NCI-H1092 treated with DMSO at 0.1 percent for 48 hours (cell line): ENCODE results near the gene HCFC2.
A peak's percentile ranks its signal among the peaks of the same experiment; 100 is the strongest.
"Not testable (repeated sequence)": the region's sequence is repeated elsewhere in the genome, so short reads cannot be mapped to it uniquely, and the experiment has no call there.

Experiments
- DNase-seq: peaks from one replicate; lab custom pipeline; 2025; lab: John Stamatoyannopoulos, UW

Gene HCFC2

DNA sequence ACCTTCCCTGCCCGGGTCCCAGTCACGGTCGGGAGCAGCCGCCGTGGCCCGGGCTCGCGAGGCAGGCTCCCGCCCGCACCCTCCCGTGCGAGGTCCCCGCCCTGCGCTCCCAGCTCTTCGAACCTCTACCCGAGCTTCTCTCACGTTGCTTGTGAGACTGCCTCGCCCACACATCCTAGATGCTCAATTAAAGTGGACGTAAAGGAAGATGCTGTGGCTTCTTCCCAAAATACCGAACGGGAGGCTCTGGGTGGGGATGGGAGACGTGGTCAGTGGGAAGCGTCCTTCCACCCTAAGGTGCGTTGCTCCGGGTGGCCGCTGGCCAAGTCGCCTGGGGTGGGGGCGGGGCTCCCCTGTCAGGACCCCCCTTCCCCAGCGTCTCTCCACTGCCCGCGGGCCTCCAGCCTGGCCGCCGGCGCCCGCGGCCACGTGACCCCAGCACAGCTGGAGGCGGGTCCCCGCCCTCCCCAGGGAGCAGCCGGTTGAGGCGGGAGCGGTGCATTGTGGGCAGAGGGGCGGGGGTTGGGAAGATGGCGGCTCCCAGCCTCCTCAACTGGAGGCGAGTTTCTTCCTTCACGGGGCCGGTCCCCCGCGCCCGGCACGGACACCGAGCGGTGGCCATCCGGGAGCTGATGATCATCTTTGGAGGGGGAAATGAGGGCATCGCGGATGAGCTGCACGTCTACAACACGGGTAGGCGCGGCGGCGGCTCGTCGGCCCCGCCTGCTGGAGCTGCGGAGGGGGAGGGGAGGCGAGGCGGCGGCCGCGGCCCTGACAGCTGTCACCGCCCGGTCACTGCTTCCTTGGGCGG is at the start of gene HCFC2:
HCFC2 (plus strand) TSS at position 501 of the 811 bp plus-strand sequence; CDS start at position 531, 30 bp downstream.
- peak; percentile 73 for DNase-seq

DNA sequence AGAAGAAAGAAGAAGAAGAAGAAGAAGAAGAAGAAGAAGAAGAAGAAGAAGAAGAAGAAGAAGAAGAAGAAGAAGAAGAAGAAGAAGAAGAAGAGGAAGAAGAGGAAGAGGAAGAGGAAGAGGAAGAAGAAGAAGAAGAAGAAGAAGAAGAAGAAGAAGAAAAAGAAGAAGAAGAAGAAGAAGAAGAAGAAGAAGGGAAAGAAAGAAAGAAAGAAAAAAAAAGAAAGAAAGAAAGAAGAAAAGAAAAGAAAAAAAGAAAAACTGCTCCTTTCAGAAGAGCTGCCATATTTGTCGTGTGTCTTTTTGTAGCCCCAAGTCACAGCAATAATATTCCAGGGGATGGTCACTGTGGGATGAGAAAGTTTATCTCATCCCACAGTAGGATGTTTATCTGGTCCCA is 42.5 kb upstream of the HCFC2 start:
- not testable (repeated sequence) for DNase-seq

DNA sequence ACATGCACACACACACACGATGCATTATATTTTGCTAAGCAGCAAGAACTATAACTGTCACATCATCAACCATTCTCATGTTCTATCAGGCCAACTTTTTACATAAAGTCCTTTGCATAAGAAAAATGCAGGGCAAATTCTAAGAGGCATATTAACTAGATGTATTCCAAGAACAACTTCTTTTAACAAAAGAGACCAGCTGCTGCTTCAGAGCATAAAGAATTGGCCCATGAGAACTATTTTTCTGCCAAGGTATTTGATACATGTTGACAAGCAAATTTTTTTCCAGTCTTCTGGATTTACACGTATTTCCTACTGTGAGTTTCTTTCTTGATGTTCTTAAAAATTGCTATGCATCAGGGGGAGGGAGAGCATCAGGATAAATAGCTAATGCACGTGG is 41.5 kb upstream of the HCFC2 start:
- no peak for DNase-seq

DNA sequence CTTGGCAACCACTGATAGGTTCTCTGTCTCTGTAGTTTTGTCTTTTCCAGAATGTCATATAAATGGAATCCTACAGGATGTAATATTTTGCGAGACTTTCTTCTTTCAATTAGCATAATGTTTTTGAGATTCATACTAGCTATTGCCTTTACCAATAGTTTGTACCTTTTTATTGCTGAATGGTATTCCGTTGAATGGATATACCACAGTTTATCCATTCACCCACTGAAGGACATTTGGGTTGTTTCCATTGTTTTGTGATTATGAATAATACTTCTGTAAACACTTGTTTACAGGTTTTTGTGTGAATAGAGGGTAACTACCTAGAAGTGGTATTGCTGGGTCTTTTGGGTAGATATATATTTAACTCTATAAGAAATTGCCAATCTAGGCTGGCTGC is 40.6 kb upstream of the HCFC2 start:
- no peak for DNase-seq

DNA sequence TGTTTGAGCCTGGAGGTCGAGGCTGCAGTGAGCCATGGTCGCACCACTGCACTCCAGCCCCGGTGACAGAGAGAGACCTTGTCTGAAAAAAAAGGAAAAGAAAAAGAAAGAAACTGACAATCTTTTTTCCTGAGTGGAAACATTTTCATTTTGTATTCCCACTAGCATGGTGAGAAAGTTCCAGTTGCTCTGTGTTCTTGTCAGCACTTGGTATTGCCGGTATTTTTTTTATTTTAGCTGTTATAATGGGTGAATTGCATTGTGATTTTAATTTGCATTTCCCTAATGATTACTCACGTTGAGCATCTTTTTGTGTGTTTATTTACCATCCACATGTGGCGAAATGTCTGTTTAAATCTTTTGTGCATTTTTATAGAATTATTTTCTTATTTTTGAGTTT is 40.0 kb upstream of the HCFC2 start:
- DNase-seq = no peak

DNA sequence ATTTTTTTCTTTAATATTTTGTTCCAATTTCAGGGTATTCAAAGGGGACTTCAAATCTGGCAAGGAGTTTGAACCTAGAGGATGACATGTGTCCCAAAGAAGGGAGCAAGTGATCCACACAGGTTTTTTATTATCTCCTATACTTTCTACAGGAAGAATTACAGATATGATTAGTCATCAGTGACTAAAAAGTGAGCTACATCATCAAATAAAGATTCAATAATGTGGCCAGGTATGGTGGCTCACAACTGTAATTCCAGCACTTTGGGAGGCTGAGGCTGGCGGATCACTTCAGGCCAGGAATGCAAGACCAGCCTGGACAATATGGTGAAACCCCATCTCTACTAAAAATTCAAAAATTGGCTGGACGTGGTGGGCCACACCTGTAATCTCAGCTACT is 38.6 kb upstream of the HCFC2 start:
- DNase-seq = no peak

DNA sequence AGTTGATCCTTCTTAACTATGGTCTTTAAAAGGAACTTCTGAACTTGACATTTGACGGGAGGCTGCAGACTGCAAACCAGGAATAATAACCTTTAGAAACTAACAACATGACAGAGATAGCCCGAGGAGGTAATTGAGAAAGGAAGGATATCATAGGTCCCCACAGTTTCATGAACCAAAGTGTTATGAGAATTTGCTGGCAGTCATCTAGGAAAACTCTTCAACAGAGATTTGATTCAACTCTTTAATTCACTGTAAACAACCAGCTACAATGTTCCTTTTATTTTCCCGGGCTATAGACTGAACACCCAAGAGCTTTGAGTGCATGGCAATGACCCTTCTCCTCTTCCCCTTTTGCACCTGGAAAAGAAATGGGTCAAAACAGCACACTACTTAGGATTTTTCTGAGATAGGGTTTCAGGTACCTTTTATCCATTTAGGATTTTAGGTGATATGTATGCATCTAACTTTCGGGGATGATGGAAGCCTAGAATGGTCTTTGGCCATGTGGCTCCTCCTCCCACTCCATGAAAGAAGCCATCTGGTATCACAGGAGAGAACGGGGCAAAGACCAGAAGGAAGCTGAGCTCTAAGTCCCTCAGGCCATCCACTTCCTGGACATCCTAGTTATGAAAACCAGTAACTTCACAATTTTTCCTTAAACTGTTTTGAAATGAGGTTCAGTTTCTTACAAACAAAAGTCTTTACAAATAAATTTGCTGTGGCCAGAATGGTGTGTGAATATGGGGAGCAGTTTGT is 37.3 kb upstream of the HCFC2 start:
- no peak for DNase-seq

DNA sequence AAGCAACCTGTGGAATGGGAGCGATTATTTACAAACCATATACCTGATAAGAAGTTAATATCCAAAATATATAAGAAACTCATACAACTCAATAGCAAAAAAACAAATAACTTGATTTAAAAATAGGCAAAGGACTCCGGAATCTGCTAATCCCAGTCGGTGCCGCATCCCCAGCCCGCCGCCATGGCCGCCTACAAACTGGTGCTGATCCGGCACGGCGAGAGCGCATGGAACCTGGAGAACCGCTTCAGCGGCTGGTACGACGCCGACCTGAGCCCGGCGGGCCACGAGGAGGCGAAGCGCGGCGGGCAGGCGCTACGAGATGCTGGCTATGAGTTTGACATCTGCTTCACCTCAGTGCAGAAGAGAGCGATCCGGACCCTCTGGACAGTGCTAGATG is 33.7 kb upstream of the HCFC2 start:
- not testable (repeated sequence) for DNase-seq

DNA sequence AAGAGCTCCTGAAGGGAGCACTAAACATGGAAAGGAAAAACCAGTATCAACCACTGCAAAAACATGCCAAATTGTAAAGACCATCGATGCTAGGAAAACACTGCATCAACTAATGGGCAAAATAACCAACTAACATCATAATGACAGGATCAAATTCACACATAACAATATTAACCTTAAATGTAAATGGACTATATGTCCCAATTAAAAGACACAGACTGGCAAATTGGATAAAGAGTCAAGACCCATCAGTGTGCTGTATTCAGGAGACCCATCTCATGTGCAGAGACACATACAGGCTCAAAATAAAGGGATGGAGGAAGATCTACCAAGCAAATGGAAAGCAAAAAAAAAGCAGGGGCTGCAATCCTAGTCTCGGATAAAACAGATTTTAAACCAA is 28.2 kb upstream of the HCFC2 start:
- DNase-seq = not testable (repeated sequence)

DNA sequence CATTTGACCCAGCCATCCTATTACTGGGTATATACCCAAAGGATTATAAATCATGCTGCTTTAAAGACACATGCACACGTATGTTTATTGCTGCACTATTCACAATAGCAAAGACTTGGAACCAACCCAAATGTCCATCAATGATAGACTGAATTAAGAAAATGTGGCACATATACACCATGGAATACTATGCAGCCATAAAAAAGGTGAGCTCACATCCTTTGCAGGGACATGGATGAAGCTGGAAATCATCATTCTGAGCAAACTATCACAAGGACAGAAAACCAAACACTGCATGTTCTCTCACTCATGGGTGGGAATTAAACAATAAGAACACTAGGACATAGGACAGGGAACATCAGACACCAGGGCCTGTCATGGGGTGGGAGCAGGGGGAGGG is 24.6 kb upstream of the HCFC2 start:
- DNase-seq = not testable (repeated sequence)

DNA sequence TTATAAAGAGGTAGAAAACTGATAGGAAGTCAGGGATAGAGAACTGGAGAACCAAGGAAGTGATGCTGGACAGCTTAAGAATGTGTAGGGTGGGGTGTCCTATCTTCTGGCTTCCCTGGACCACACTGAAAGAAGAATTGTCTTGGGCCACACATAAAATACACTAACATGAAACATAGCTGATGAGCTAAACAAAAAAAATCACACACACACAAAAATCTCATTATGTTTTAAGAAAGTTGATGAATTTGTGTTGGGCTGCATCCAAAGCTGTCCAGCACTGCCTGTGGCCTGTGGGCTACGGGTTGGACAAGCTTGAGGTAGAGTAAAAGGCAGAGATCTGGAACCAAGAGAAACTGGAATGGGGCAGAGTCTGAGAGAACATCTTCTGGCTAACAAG is 21.8 kb upstream of the HCFC2 start:
- no peak for DNase-seq

DNA sequence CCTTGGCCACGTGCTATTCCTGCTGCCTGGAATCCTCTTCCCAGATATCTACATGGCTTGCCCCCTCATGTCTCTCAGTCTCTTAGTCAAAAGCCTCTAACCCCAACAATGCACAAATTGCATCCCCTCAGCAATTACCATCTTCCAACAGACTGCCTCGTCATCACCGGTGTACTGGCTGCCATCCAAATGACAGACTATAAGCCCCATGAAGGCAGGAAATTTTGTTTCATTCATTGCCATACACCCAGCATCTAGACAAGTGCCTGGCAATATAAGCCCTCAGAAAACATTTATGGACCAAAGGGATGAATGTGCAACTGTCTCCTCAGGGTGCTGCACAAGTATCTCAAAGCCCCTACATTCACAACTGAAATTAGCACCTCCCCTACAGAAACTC is 20.2 kb upstream of the HCFC2 start:
- no peak for DNase-seq

DNA sequence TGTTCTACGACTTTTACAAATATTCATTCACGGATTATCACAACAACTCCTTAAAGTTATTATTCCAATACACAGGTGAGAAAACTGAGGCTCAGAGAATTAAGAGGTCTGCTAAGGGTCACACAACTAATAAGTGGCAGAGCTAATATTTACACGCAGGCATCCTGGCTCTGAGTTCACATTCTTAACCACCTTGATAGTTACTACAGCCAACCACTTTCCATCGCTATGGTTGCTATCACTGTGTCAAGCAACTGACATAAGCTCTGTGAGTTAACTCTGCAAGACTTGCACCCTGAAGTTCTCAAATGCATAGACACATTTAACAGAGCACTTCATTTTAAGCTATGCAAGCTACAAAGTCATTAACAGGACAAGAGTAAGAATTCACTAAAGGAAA is 18.0 kb upstream of the HCFC2 start:
- no peak for DNase-seq

DNA sequence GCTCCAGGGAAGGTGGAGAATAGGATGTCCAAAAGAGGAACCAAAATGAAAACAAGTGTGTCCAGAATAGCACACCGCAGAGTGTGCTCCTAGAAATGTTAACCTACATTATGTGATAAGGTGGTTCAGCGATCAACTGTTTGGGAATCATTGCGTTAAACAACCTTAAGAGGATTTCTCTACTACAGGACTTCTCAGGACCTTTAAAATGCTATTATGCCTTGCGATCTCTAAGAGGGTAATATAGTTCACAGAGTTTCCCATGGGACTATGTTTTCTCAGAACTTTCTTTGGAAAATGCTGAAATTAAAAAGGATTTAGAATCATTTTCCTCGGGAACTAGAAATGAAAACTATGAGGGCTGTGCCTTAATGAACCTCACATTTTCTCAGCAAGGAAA is 16.2 kb upstream of the HCFC2 start:
- no peak for DNase-seq

DNA sequence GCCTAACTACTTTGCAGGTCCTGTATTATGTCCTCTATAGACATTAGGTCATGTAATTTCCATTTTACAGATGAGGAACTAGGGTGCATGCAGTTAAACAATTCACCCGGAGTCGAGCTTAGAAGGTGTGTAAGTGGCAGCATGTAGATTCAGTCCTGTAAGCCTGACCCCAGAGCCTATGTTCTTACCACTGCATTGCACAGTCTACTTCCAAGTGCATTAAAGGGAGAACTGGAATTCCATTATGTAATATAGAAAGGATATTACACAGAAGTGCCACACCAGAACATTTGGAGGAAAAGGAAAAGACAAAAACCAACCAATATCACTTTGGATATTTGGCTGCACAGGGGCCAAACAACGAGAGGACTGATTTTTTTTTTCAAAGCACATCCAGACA is 15.5 kb upstream of the HCFC2 start:
- no peak for DNase-seq

DNA sequence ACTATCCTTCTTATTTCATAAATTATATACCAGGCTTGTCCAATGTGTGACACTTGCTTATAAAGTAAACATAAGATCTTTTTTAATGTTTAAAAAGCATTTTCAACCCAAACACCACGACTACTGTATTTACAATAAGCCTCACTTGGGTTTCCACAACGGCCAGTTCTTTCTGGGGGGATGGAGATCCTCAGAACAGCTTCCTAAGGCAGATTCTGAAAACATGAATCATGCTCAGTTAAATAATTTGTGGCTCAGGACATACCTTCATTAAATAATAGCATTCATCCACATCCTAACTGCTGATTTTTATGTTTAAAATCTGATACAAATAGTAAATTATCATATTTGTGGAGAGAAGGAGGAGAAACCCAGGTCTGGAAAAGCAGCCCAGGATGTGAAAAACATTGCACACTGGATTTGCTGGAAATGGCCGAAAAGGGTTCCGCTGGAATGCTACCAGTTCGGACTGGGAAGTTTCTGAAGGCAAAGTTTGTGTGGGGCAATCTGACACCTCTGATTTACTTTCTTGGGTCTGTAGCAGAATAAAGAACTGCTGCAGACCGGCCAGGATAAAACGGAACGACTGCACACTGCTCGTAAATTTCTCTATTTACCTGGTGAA is 14.9 kb upstream of the HCFC2 start:
- DNase-seq = no peak

DNA sequence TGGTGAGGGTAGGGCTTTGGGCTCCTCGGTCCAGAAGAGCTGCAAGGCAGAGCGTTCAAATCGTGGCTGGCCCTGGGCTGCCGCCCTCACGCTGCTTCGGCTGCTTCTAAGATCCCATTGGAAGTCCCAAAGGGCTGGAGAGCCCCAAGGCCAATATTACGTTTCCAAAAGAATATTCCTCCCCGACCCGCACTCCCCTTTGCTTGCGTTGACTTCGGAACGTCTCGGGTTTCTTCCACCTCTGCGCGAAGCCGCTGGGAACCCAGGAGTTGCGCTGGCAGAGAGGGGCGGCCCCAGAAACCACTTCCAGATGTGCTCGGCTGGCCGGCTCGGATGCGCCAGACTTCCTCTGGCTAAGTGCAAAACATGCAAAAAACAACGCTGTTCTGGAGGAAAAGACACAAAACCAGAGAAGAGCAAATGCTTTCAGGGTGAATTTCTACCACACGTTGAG is 14.4 kb upstream of the HCFC2 start, which contains the start of gene GLT8D2:
GLT8D2 (minus strand) TSS at position 285 of the 454 bp plus-strand sequence. CDS start 30,539 bp downstream, outside the sequence.
- no peak for DNase-seq

DNA sequence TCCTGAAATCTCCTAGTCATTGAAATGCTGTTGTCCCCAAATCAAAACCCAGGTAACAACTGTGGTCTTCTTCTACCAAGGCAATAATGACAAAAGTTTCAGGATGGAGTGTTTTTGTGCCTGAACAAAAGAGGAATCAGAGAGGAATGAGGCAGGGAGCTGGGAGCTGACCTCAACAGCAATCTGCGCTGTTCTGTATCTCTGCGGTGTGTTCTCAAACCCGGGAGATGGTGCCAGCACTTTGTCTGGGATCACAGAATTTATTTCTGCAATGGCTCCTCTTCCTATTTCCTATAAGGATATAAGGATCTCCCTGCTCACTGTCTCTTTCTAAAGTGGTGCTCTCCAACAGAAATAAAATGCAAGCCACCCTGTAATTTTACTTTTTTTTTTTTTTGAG is 13.9 kb upstream of the HCFC2 start:
- DNase-seq = no peak

DNA sequence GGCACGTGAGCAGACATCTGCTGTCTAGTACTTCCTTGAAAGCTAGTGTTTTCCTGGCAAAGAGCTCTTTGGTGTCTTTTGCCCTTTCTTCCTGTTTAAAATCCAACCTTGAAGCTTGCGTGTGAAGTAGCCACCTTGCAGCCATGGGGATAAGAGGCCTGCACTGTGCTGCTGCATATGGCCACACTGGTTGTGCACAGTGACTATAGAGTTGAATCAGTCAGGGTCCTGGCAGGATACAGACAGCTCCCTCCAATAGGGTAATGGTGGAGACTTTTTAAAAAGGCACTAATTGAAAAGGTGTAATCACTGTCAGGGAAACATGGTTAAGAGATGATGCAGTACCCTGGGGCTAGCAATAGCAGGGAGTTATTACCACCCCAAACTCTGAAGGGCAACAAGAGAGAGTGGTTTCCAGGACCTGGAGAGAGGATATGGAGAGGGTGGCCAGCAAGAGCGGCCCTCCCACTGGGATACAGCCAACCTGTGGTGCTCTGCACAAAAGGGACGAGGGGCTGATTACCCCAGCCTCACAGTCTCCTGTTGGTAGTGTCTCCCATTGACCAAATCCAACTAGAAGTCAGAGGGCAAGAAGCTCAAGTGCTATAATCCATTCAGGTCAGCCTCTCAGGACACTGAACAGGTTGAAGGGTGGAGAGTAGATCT is 9.5 kb upstream of the HCFC2 start:
- no peak for DNase-seq

DNA sequence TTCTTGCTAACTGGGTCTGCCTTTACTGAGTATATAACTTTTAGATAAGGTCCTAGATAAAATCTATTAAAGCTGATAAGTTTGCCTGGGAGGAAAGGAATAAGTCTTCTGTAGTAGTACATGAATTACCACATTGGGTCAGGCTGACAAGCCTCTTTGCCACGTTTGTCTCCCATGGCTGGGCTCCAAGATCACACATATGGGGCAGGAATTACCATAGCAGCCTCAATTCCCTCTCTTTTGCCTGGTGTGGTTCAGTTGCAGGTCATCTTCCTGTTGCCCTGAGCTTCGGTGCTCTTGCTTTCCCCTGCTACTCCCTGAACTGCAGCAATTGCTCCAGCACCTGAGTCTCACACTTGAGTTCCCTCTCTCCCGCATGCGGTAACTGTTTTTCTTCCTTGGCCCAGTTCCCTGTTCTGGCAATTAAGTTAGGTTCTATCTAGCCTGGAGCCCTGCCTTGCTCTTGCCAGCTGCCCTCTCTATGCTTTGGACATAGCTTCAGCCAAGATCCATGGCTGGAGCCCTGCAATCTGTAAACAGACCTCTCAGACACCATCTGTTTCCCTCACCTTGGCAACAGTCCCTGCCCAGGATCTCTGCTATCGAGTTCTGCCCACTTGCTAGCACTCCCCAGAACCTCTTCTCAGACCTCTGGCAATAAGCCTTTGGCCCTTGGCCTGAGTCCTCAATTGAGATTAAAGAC is 8.5 kb upstream of the HCFC2 start:
- DNase-seq = peak; percentile 97

DNA sequence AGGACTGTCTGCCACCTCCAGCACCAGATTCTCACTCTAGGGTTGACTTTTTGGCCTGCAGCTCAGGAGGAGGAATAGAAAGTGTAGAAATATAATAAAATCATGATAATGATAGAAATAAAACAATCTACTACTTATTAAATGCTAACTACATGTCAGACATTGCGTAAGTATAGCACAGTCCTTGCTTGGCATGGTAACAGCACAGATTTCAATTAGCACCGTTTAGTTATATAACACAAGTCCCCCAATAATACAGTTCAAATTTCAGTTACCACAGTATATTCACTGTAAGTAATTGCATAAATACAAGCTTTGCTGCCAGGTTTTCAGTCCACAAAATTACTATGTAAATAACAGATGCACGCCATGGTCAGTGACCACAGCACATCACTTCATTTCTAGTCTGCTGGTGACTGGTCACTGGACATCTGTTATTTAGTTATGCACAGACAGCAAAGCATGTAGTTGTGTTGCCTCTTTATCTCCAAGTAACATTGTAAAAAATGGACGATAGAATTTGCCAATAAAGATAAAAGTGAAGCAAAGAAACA is 7.8 kb upstream of the HCFC2 start:
- DNase-seq = peak; percentile 77
